GM11168 (cell line): ENCODE measurements around the gene VSIG10L2.

Experiments
- in situ Hi-C: fragments of 300-500 bp; cut with MboI; formaldehyde crosslinking; loops from one replicate; pipeline ENCODE4 v1.12.0; 2022; ENCODE audit warnings: low sequenced_read_pairs; ENCODE audit not compliant: unreplicated experiment

Gene VSIG10L2

DNA sequence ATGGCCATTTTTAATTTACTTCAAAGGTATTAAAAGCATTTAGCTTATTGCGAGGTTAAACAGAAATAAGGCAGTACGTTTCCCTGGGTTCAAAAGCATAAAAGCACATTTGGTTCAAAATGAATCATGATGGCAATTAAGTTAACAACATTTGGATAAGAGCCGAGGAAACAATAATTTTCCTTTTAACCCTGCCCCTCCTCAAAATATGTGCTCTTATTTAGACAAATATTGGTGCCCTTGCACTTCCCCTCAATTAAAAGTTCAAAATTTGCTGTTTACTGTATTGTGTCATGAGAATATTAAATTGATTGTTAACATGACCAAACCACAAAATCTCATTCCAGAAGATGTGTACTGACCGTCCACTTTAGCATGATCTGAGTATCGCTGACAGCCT is 48.7 kb downstream of the VSIG10L2 start:
- in situ Hi-C loops, result no loop called here

DNA sequence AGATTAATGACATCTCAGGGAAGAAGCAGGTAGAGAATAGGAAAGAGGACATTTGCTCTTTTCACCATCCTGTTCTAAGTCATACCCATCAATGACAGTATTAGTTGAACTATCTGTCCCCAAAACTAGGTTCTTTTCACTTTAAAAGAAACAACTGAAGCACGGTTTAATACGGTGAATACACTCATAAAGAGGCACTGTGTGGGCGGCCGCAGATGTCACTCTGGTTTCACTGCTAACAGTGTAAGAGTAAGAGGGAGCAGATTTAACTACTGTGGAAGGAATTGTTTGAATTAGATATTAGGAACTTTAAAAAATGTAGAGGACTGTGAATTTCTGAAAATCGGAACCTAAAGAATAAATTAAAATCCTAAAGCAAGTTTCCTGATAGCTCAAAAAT is 49.5 kb downstream of the VSIG10L2 start:
- in situ Hi-C loops, result no loop called here

DNA sequence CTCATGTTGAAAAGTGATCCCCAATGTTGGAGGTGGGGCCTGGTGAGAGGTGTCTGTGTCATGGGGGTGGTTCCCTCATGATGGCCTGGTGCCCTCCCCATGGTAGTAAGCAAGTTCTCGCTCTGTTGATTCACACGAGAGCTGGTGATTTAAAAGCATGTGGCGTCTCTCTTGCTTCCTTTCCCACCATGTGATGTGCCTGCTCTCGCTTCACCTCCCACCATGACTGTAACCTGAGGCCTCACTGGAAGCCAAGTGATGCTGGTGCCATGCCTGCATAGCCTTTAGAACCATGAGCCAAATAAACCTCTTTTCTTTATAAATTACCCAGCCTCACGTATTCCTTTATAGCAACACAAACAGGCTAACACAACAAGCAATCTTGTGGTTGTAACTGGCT is 52.4 kb downstream of the VSIG10L2 start:
- in situ Hi-C loops, result no loop called here

DNA sequence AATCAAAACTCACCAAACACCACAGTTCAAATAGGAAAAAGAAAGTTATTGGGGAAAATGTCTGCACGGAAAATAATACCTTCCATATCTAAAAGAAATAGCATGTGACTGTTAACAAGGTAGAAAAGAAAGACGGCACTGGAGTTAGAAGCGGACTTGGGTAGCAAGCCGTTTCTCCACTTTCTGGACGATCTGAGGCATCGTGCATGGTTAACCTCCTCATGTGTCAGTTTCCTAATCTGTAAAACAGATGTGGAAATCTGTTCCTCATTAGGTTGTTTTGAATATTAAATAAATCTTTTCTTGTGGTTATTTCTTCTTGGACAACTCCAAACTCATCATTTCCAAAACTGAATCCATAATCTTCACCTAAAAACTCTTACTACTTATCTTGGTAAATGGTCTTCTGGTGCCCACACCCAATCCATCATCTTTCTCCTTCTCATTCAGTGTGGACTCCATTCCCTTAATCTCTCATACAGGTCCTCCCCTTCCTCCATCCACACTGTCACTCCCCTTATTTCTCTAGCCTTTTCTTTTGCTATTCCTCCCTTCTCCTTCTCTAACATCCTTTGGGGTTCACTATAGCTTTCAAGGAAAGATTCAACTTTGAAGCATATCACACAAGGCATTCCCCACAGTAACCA is 53.5 kb downstream of the VSIG10L2 start:
- in situ Hi-C loops, result no loop called here

DNA sequence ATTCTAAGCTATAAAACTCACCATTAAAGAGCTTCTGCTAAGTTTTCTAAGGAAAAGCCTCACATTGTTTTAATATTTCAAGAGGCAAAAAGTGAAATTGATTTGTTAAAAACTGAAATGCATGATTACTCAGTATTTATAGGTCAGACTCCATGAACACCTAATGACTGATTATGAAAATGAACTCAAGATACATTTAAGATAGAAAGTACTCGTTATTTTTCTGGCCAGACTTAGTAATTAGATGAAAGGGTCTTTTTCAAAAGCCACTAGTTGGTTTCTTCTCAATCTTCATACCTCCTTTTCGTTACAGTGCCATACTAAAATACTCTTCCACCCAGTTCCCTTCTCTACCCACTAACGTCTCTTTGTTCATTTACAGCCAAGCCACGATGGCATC is 56.3 kb downstream of the VSIG10L2 start:
- in situ Hi-C loops, result no loop called here
